NCI-H146 treated with DMSO at 0.1 percent for 48 hours (cell line): Measurements from ENCODE around the gene ADGRV1.
"Not testable (repeated sequence)": the region's sequence is repeated elsewhere in the genome, so short reads cannot be mapped to it uniquely, and the experiment has no call there.

Source experiments
- DNase-seq: peaks from one replicate; lab custom pipeline; 2025; ENCODE audit not compliant: unreplicated experiment; lab: John Stamatoyannopoulos, UW

Gene ADGRV1

GRCh38 chr5:90897618-90898017 lies 339.0 kb downstream of the ADGRV1 start:
- DNase-seq, result no peak

GRCh38 chr5:90898326-90899013 lies 339.9 kb downstream of the ADGRV1 start:
- no peak for DNase-seq

GRCh38 chr5:90899014-90899604 lies 340.5 kb downstream of the ADGRV1 start:
- no peak for DNase-seq

GRCh38 chr5:90901261-90901660 lies 342.7 kb downstream of the ADGRV1 start:
- no peak for DNase-seq

- no peak for DNase-seq
Measured at GRCh38 chr5:90902170-90902569, 343.6 kb downstream of the ADGRV1 start.

- DNase-seq, result no peak
Measured at GRCh38 chr5:90902651-90903386, 344.2 kb downstream of the ADGRV1 start.

GRCh38 chr5:90909101-90909503 lies 350.5 kb downstream of the ADGRV1 start:
- DNase-seq, result no peak

GRCh38 chr5:90909940-90910339 lies 351.3 kb downstream of the ADGRV1 start:
- DNase-seq, result no peak

GRCh38 chr5:90911169-90911568 lies 352.6 kb downstream of the ADGRV1 start:
- peak; percentile 40 for DNase-seq

- DNase-seq, result no peak
Measured at GRCh38 chr5:90912476-90912875, 353.9 kb downstream of the ADGRV1 start.

- DNase-seq, result no peak
Measured at GRCh38 chr5:90915393-90915792, 356.8 kb downstream of the ADGRV1 start.

GRCh38 chr5:90916947-90917800 lies 358.6 kb downstream of the ADGRV1 start:
- DNase-seq, result no peak

GRCh38 chr5:90917928-90918668 lies 359.5 kb downstream of the ADGRV1 start:
- no peak for DNase-seq

GRCh38 chr5:90921418-90921973 lies 362.9 kb downstream of the ADGRV1 start:
- DNase-seq, result no peak

- DNase-seq, result not testable (repeated sequence)
Measured at GRCh38 chr5:90924222-90924621, 365.6 kb downstream of the ADGRV1 start.

- DNase-seq, result peak; percentile 20
Measured at GRCh38 chr5:90929013-90929839, 370.6 kb downstream of the ADGRV1 start.

GRCh38 chr5:90930062-90930461 lies 371.5 kb downstream of the ADGRV1 start:
- no peak for DNase-seq

GRCh38 chr5:90930756-90931431 lies 372.3 kb downstream of the ADGRV1 start:
- no peak for DNase-seq
